Large intestine (tissue), 3 donors: ENCODE data around the gene EVC2. TPM values are rescaled to one million over a fixed set of nuclear protein-coding genes. Genes with fewer than 3 reads are reported as not detected.

Experiments
- DNase-seq, 2 donors: peaks; one replicate each; pipeline versions ENCODE4 v3.0.0 to v3.0.0-alpha.2; 2013
- H3K27ac ChIP-seq: one replicate; pipeline ENCODE4 v1.5.1; 2013; ENCODE audit warnings: low read length
- H3K27me3 ChIP-seq: 2 replicates; pipeline ENCODE4 v1.6.1; 2013; ENCODE audit warnings: low read length; ENCODE audit not compliant: control insufficient read depth, insufficient read depth
- H3K36me3 ChIP-seq: 2 replicates; pipeline ENCODE4 v1.6.1; 2013; ENCODE audit warnings: low read length; ENCODE audit not compliant: control insufficient read depth, insufficient read depth
- H3K4me1 ChIP-seq: one replicate; pipeline ENCODE4 v1.6.1; 2013; ENCODE audit warnings: low read length; ENCODE audit not compliant: control insufficient read depth, insufficient read depth
- H3K4me3 ChIP-seq: one replicate; pipeline ENCODE4 v1.5.1; 2013; ENCODE audit warnings: low read length
- H3K9me3 ChIP-seq: one replicate; pipeline ENCODE4 v1.6.1; 2013; ENCODE audit warnings: mild to moderate bottlenecking, low read depth, low read length, moderate library complexity; ENCODE audit not compliant: control insufficient read depth
- WGBS: methylation state at CpG from one replicate; pipeline ENCODE4 v1.1.5; 2013; ENCODE audit warnings: low lambda C conversion rate; ENCODE audit not compliant: insufficient coverage; 5-methylcytosine and 5-hydroxymethylcytosine counted together
- polyA plus RNA-seq: library from polyadenylated mRNA; unstranded; fragments of 120-200 nt; gene quantifications from one replicate; pipeline ENCODE4 v1.2.1, GENCODE V29; 2013

EVC2 gene
- polyA plus RNA-seq, 1 donor: 1.3 TPM

- Histone ChIP-seq H3K27me3 (peaks cover 42% of the 10 kb centered on the region), H3K36me3 (no peaks in the 10 kb centered on the region), H3K4me3 (no peak overlapping the region), H3K4me1 (peaks cover 3% of the 10 kb centered on the region), H3K27ac (no peak overlapping the region), H3K9me3 (no peaks in the 10 kb centered on the region)
- no CpG with 5 or more reads among the region's 7 CpGs for WGBS
- DNase-seq: no peak
Measured at GRCh38 chr4:5712517-5712916, 4.2 kb upstream of the EVC2 start.

DNA sequence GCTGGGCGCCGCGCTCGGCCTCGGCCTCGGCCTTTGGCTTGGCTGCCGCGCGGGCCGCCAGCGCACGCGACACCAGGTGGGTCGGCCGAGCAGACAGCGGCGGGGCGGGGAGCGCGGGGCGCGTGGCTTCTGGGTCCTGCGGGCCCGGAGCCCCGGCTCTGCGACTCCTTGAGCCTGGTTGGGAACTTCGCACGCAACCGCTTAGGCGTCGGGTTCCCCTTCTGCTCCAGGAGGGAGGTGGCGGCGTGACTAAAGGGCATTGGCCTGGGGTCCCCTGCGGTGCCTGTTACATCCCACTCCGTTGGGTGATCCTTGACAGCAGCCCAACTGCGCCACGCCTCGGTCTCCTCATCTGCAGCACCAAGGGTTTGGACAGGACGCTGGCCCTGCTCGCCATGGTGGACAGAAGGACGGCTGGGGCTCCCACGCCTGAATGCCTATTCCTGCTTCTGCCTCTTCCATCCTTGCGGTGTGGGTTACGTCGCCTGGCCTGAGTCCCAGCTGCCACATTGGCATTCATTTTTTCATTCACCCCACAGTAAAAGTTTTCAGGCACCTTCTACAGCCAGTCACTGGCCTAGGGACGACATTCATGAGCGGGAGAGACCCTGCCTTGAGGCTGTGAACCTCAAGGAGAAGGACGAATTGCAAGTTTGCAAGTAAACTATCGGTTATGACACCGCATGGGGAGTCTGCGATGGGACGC is 3.3 kb upstream of the EVC2 start:
- Histone ChIP-seq H3K27ac (no peak overlapping the region), H3K9me3 (no peaks in the 10 kb centered on the region), H3K4me1 (peaks cover 4% of the 10 kb centered on the region), H3K36me3 (no peaks in the 10 kb centered on the region), H3K27me3 (peaks cover 51% of the 10 kb centered on the region), H3K4me3 (peak overlapping the region; percentile 35)
- DNase-seq: peak in 1 of 2 donors; percentile 36
- 50% methylated on average over 2 of the region's 52 CpGs for WGBS

DNA sequence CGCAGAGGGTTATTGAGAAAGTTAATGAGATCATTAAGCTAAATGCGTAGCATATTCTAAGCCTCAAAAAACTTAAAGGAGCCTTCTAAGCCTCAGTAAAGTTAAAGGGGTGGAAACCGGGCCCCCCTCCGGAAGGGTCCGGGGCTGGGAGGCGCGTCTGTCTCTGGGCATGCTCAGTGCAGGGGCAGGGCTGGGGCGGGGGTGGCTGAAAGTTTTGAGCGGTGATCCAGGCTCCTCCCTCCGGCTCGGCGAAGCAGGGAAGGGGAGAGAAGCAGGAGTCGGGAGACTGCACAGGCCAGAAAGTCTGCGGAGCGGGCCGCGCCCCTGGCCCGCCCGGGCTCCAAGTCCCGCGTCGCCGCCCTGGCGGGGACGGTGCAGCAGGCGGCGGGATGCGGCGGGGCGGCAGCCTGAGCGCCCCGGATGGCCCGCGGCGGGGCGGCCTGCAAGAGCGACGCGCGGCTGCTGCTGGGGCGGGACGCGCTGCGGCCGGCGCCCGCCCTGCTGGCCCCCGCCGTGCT is 2.7 kb upstream of the EVC2 start, which contains the start of gene EVC:
Gene EVC, plus strand, starts transcription at position 241 of the 518 bp plus-strand sequence. Its CDS starts 180 bp downstream, at position 421.
- Histone ChIP-seq H3K27me3 (peaks cover 54% of the 10 kb centered on the region), H3K36me3 (no peaks in the 10 kb centered on the region), H3K9me3 (no peaks in the 10 kb centered on the region), H3K27ac (no peak within 1 kb of the TSS), H3K4me3 (peak within 1 kb of the TSS; percentile 35), H3K4me1 (peaks cover 4% of the 10 kb centered on the region)
- DNase-seq: peak; percentile 44 to 52
- WGBS: no CpG with 5 or more reads among the region's 49 CpGs

DNA sequence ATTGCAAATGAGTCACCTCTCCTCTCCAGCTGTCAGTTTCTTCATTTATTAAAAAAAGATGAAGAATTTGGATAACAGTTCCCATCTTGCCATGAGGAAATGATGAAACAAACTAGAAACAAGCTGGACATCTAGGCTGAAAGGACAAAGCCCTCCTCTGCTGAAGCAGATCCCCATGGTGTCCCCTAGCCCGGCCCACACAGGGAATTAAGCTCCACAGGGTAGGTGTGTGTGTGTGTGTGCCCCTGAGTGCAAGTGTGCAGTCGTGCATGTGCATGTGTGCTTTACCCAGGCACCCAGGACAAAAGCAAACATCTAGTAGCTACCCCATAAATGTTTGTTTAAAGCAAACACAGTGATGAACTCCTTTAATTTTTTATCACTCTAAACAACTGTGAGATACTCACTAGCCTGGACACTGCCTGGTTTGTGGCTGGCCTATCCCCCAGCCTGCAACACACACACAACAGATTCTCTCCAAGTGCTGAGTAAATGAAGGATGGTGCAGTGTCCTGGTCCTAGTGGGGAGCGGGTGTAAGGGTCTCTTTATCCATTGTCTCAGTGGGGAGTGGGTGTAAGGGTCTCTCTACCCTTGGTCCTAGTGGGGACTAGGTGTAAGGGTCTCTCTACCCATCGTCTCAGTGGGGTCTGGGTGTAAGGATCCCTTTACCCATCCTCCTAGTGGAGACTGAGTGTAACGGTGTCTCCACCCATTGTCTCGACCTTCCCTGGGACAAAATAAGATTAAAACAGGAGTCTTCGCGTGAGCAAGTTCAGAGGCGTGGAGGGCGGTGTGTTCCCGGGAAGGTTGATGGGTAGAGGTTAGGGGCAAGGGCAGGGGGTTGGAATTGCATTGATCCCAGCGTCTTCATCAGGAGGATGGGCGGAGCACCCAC is 2.0 kb upstream of the EVC2 start:
- Histone ChIP-seq H3K27me3 (peaks cover 54% of the 10 kb centered on the region), H3K36me3 (no peaks in the 10 kb centered on the region), H3K4me3 (peak overlapping the region; percentile 31), H3K4me1 (peaks cover 4% of the 10 kb centered on the region), H3K27ac (no peak overlapping the region), H3K9me3 (no peaks in the 10 kb centered on the region)
- no peak for DNase-seq
- 0% methylated on average over 3 of the region's 13 CpGs for WGBS

DNA sequence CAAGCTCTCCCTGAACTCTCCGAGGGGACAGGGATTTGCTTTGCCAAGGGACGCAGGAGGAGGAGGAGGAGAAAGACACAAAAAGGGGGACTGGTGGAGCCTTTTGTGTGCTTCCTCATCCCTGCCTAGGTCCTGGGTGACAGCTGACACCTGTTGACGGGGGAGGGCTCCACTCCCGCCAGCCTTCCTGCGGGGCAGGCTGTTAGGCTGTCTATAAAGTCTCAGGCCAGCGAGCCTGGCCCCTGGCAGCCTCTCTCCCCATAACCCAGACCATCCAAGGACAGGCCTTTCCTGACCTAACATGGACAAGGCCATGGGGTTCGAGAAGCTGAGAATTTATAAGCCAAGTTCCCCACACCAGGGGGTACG is 832 bp upstream of the EVC2 start:
- no peaks in the 10 kb centered on the region for H3K9me3 ChIP-seq
- DNase-seq: no peak
- H3K27ac ChIP-seq: no peak overlapping the region
- H3K4me1 ChIP-seq: peaks cover 4% of the 10 kb centered on the region
- WGBS: no CpG with 5 or more reads among the region's 8 CpGs
- H3K4me3 ChIP-seq: no peak overlapping the region
- H3K36me3 ChIP-seq: no peaks in the 10 kb centered on the region
- H3K27me3 ChIP-seq: peaks cover 54% of the 10 kb centered on the region

DNA sequence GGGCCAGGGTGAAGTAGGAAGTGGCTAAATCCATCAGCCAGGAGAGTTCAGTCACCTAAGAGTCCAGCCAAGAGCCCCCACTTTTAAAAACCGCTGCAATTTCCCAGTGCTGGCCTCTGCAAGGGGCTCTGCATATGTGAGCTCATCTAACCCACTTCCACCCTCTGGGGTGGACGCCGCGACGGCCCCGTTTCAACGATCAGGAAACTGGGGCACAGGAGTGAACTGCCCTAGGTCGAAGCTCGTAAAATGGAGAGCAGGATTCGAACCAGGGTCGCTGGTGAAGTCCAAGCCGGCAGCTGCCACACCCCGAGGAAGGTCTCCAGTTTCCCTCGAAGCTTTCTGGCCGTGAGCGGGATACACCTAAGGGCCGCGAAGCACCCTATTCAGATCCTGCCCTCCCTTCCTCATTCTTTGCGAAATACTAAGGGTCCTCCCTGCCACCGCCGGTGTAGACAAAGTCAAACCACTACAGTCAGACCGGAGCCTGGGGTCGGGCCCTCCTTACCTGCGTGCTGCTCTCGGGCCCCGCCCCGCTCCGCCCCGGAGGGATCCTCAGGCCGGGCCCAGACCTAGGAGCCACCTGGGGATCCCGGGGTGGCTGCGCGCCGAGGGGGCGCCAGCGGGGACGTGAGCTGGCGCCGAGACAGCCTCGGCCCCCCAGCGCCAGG is 446 bp downstream of the EVC2 start:
- H3K4me3 ChIP-seq: peak overlapping the region; percentile 35
- peak in 1 of 2 donors; percentile 18 for DNase-seq
- no peaks in the 10 kb centered on the region for H3K9me3 ChIP-seq
- peaks cover 4% of the 10 kb centered on the region for H3K4me1 ChIP-seq
- peaks cover 54% of the 10 kb centered on the region for H3K27me3 ChIP-seq
- no CpG with 5 or more reads among the region's 41 CpGs for WGBS
- H3K36me3 ChIP-seq: no peaks in the 10 kb centered on the region
- H3K27ac ChIP-seq: no peak overlapping the region

DNA sequence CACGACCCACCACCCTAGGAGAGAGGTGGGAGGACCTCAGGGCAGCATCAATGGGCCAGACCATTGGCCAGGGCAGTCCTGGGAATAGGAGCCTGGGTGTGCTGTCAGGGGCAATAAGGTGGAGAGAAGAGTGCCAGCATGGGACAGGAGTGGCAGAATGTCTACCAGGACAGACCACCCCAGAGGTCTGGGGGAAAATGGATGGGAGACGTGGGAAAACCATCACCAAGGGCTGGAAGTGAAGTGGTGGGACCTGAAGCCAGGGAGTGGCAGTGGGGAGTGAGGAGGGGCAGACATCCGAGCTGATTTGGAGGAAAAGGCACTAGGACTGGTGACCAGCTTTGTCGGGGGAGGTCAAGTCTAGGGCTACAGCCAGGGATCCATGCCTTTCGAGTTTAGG is 993 bp downstream of the EVC2 start:
- no peak for DNase-seq
- WGBS: no CpG with 5 or more reads among the region's 5 CpGs
- no peaks in the 10 kb centered on the region for H3K9me3 ChIP-seq
- H3K4me3 ChIP-seq: no peak overlapping the region
- no peaks in the 10 kb centered on the region for H3K36me3 ChIP-seq
- H3K4me1 ChIP-seq: peaks cover 4% of the 10 kb centered on the region
- H3K27ac ChIP-seq: no peak overlapping the region
- H3K27me3 ChIP-seq: peaks cover 49% of the 10 kb centered on the region

DNA sequence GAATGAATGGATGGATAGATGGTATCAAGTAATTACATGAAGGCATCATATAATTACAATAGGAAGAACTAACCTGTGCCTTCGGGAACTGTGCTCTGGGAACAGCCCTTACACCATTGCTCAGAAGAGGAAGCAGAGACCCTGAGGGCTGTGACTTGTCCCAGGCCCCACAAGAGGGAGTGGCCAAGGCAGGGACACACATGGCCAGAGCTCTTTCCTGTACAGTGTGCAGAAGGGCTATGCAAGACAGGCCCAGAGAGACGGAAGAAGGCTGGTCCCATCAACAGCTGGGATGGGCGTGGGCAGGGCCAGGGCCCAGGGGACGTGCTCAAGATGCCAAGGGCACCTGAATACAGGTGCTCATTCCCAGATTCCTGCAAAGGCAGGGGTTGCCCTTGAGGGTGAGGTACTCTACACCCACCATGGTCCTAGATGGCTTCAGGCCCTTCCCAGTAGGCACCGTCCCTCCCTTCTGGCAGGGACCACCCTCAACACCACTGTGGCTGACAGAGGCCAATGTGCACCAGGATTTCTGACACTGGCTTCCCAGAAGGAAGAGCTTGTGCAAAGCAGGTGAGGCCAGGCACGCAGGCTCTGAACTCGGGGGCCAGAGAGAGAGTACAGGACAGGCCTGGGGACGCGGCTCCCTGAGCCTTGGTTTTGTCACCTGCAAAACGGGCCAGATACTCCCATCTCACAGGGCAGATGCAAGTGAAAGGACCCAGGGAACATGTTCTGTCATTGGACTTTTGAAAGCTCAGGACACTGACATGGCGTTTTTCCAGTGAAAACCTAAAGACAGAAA is 1.7 kb downstream of the EVC2 start:
- WGBS: no CpG with 5 or more reads among the region's 11 CpGs
- H3K4me3 ChIP-seq: no peak overlapping the region

GRCh38 chr4:5705647-5706320 is 2.6 kb downstream of the EVC2 start:
- Histone ChIP-seq H3K36me3 (no peaks in the 10 kb centered on the region), H3K4me3 (no peak overlapping the region), H3K4me1 (peaks cover 4% of the 10 kb centered on the region), H3K27me3 (peaks cover 37% of the 10 kb centered on the region), H3K9me3 (no peaks in the 10 kb centered on the region), H3K27ac (no peak overlapping the region)
- DNase-seq: peak in 1 of 2 donors; percentile 63
- 60% methylated on average over 1 of the region's 5 CpGs for WGBS

More for the DNA sequence above, 1.7 kb downstream of the EVC2 start:
- Histone ChIP-seq H3K4me1 (peaks cover 4% of the 10 kb centered on the region), H3K36me3 (no peaks in the 10 kb centered on the region), H3K27ac (no peak overlapping the region), H3K9me3 (no peaks in the 10 kb centered on the region), H3K27me3 (peaks cover 43% of the 10 kb centered on the region)
- no peak for DNase-seq
